ENCODE measurements around the gene GATD1. TPM values are rescaled to one million over a fixed set of nuclear protein-coding genes. Genes with fewer than 3 reads are reported as not detected.

The GATD1 gene
- total RNA-seq, 2 experiments from 2014 or later: 52.1 to 63.2 TPM

GRCh38 chr11:763073-763463 is 14.2 kb downstream of the GATD1 start:
- Mint-ChIP-seq H3K27ac (no peak overlapping the region), H3K27me3 (ENCODE audit: low read depth) (no peaks in the 10 kb centered on the region), H3K4me1 (ENCODE audit: low read depth) (peaks cover 2% of the 10 kb centered on the region), H3K36me3 (ENCODE audit: low read depth) (peaks cover 50% of the 10 kb centered on the region), H3K4me3 (no peak overlapping the region), H3K9me3 (ENCODE audit: insufficient read depth) (no peaks in the 10 kb centered on the region)
- ATAC-seq (no peak), DNase-seq (no peak)
- ChIA-PET CTCF (interaction anchor here (0.9 kb wide), 1 partner anchor 15 kb away, joined by 3 read pairs; no protein-coding TSS in a partner anchor), POLR2A (no interaction called here)

GRCh38 chr11:762421-763072 is 14.7 kb downstream of the GATD1 start:
- no peak overlapping the region for H3K4me3 Mint-ChIP-seq
- no peaks in the 10 kb centered on the region for H3K27me3 Mint-ChIP-seq (ENCODE audit: low read depth)
- peak; percentile 42 for DNase-seq
- CTCF ChIA-PET: interaction anchor here (1.3 kb wide), 1 partner anchor 15 kb away, joined by 3 read pairs; no protein-coding TSS in a partner anchor
- peaks cover 2% of the 10 kb centered on the region for H3K4me1 Mint-ChIP-seq (ENCODE audit: low read depth)
- no peak overlapping the region for H3K27ac Mint-ChIP-seq
- POLR2A ChIA-PET: no interaction called here
- H3K36me3 Mint-ChIP-seq (ENCODE audit: low read depth): peaks cover 53% of the 10 kb centered on the region
- peak; percentile 40 for ATAC-seq
- no peaks in the 10 kb centered on the region for H3K9me3 Mint-ChIP-seq (ENCODE audit: insufficient read depth)

GRCh38 chr11:761526-762108 is 15.7 kb downstream of the GATD1 start:
- Mint-ChIP-seq H3K27me3 (ENCODE audit: low read depth) (no peaks in the 10 kb centered on the region), H3K36me3 (ENCODE audit: low read depth) (peaks cover 58% of the 10 kb centered on the region), H3K4me1 (ENCODE audit: low read depth) (peaks cover 2% of the 10 kb centered on the region), H3K4me3 (no peak overlapping the region), H3K27ac (peak overlapping the region; percentile 20), H3K9me3 (ENCODE audit: insufficient read depth) (no peaks in the 10 kb centered on the region)
- ATAC-seq (no peak), DNase-seq (no peak)
- CTCF ChIA-PET: interaction anchor here (1.3 kb wide), 1 partner anchor 14 kb away, joined by 3 read pairs; no protein-coding TSS in a partner anchor
- POLR2A ChIA-PET: interaction anchor here (0.5 kb wide), 1 partner anchor 34 kb away, joined by 3 read pairs; no protein-coding TSS in a partner anchor

- no peaks in the 10 kb centered on the region for H3K9me3 Mint-ChIP-seq (ENCODE audit: insufficient read depth)
- H3K27ac Mint-ChIP-seq: peak overlapping the region; percentile 46
- no peak overlapping the region for H3K4me3 Mint-ChIP-seq
- H3K27me3 Mint-ChIP-seq (ENCODE audit: low read depth): no peaks in the 10 kb centered on the region
- DNase-seq: no peak
- ATAC-seq: no peak
- ChIA-PET POLR2A (interaction anchor here (0.9 kb wide), 1 partner anchor 12 kb away, joined by 3 read pairs; no protein-coding TSS in a partner anchor), CTCF (interaction anchor here (1.4 kb wide), 1 partner anchor 12 kb away, joined by 4 read pairs; the partner anchor contains the start of gene TALDO1)
- H3K4me1 Mint-ChIP-seq (ENCODE audit: low read depth): peaks cover 2% of the 10 kb centered on the region
- peaks cover 57% of the 10 kb centered on the region for H3K36me3 Mint-ChIP-seq (ENCODE audit: low read depth)
Measured at GRCh38 chr11:760236-760635, 17.1 kb downstream of the GATD1 start.

DNA sequence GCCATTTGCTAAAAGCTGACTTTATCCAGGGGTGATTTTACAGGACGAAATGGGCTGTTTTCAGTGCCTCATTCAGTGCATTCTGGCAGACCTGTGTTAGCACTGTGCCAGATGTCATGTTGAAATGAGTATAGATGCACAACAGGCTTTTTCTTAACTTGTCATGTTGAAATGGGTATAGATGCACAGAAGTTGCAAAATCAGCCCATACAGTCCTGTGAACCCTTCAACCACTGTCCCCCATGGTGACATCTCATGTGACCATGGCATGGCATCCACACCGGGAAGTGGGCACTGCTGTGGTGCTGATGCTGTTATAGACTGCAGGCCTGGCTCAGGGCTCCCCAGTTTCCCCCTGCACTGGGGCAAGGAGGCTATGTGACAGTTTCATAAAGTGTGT is 27.6 kb downstream of the GATD1 start:
- peak overlapping the region; percentile 37 for H3K4me3 Mint-ChIP-seq
- peak overlapping the region; percentile 34 for H3K27ac Mint-ChIP-seq
- POLR2A ChIA-PET: no interaction called here
- peaks cover 17% of the 10 kb centered on the region for H3K36me3 Mint-ChIP-seq (ENCODE audit: low read depth)
- H3K27me3 Mint-ChIP-seq (ENCODE audit: low read depth): no peaks in the 10 kb centered on the region
- no peak for ATAC-seq
- no peaks in the 10 kb centered on the region for H3K9me3 Mint-ChIP-seq (ENCODE audit: insufficient read depth)
- CTCF ChIA-PET: no interaction called here
- no peak for DNase-seq
- H3K4me1 Mint-ChIP-seq (ENCODE audit: low read depth): peaks cover 23% of the 10 kb centered on the region

DNA sequence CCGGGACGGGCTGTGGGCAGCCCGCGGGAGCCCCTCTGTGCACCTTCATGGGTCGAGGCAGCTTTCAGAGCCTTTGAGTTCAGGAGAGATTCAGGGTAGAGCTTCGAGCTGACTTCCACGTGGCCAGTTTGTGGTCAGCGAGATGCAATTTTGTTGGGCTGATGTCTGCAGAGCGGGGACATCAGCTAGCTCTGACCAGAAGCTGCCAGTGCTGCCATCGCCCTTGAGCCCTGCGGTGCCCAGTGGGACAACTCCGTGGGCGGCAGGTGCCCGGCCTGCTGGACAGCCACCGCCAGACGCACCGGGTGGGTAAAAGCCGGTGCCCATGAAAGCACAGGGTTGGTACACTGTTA is 29.3 kb downstream of the GATD1 start:
- CTCF ChIA-PET: interaction anchor here (0.9 to 2.3 kb wide), 12 partner anchors 10 to 212 kb away, joined by 3 to 12 read pairs (median 4); partner anchors contain the start of gene HRAS
- DNase-seq: peak; percentile 37
- H3K4me3 Mint-ChIP-seq: peak overlapping the region; percentile 83
- peak overlapping the region; percentile 68 for H3K27ac Mint-ChIP-seq
- peaks cover 17% of the 10 kb centered on the region for H3K36me3 Mint-ChIP-seq (ENCODE audit: low read depth)
- H3K4me1 Mint-ChIP-seq (ENCODE audit: low read depth): peaks cover 23% of the 10 kb centered on the region
- POLR2A ChIA-PET: interaction anchor here (0.6 to 1.6 kb wide), 11 partner anchors 11 to 1129 kb away, joined by 3 to 7 read pairs (median 3); no protein-coding TSS in a partner anchor
- no peaks in the 10 kb centered on the region for H3K9me3 Mint-ChIP-seq (ENCODE audit: insufficient read depth)
- no peaks in the 10 kb centered on the region for H3K27me3 Mint-ChIP-seq (ENCODE audit: low read depth)
- peak; percentile 3 for ATAC-seq

DNA sequence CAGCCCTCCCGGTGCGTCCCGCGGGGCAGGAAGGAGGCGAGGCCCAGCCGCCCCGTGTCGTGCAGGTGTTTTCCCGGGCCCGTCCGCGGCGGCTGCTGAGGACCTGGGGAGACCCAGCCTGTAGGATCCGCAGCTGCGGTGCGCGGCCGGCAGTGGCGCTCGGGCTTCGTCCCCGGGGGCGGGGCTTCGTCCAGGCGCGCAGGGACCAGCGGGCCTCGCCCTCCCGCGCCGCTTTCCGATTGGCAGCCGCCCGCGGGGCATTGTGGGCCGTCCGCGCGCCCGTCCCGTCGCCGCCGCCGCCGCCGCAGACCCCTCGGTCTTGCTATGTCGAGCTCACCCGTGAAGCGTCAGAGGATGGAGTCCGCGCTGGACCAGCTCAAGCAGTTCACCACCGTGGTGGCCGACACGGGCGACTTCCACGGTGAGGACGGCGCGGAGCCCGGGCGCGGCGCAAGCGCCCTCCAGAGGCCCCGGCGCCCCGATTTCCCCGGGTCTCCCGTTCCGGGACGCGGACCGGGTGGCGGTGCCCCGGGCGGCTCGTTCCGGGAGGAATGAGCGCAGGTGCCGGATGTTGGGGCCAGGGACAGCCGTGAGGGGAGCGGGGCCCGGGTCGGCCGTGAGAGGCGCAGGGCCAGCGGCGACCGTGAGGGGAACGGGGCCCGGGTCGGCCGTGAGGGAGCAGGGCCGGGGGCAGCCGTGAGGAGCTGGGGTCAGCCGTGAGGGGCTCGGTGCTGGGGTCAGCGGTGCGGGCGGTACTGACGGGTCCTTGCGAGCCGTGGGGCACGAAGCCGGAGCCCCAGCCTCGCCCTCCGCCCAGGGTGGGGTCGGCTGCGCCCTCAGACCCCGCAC is 29.9 kb downstream of the GATD1 start, which contains the start of gene TALDO1:
TSS of gene TALDO1 (plus strand) at position 307 of the 849 bp plus-strand sequence. CDS start at position 325, 18 bp downstream.
- H3K4me1 Mint-ChIP-seq (ENCODE audit: low read depth): peaks cover 23% of the 10 kb centered on the region
- peaks cover 12% of the 10 kb centered on the region for H3K36me3 Mint-ChIP-seq (ENCODE audit: low read depth)
- ATAC-seq: peak; percentile 92
- H3K4me3 Mint-ChIP-seq: peak within 1 kb of the TSS; percentile 83
- POLR2A ChIA-PET: interaction anchor here (0.7 to 1.6 kb wide), 8 partner anchors 10 to 1129 kb away, joined by 3 to 7 read pairs (median 4); no protein-coding TSS in a partner anchor
- H3K27me3 Mint-ChIP-seq (ENCODE audit: low read depth): no peaks in the 10 kb centered on the region
- DNase-seq: peak; percentile 86
- CTCF ChIA-PET: interaction anchor here (0.8 to 2.3 kb wide), 12 partner anchors 12 to 211 kb away, joined by 3 to 12 read pairs (median 4); partner anchors contain the start of gene HRAS
- H3K27ac Mint-ChIP-seq: peak within 1 kb of the TSS; percentile 81
- no peaks in the 10 kb centered on the region for H3K9me3 Mint-ChIP-seq (ENCODE audit: insufficient read depth)

DNA sequence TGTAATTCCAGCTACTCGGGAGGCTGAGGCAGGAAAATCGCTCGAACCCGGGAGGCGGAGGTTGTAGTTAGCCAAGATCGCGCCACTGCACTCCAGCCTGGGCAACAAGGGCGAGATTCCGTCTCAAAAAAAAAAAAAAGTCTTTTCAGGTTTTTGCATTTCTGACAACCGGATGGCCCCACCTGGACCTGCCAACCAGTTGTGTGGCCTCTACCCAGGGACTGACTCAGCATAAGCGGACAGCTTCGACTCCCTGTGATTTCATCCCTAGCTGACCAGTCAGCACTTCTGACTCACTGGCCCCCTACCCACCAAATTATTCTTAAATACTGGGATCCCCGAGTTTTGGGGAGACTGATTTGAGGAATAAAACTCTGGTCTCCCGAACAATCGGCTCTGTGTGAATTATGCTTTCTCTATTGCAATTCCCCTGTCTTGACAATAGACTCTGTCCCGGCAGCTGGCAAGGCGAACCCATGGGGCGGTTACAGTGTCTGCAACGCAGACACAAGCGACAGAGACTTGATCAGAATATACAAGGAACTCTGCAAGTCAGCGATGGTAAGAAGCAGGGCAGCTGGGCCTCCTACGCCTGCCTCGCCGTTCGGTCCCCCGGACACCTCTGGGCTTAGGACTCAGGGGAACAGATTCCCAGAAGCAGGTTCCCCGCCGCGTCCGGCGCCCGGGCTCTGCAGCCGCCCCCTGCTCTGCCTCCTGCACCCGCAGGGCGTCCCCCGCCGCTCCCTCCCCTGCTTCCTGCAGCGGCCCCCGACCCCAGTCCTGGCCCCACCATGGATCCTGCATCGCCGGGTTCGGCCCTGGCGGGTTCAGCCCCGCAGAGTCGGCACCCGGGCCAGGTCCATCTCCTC is 30.8 kb downstream of the GATD1 start:
- CTCF ChIA-PET: interaction anchor here (0.8 to 2.3 kb wide), 3 partner anchors 18 to 49 kb away, joined by 3 to 12 read pairs (median 3); no protein-coding TSS in a partner anchor
- Mint-ChIP-seq H3K27ac (peak overlapping the region; percentile 79), H3K4me1 (ENCODE audit: low read depth) (peaks cover 21% of the 10 kb centered on the region), H3K27me3 (ENCODE audit: low read depth) (no peaks in the 10 kb centered on the region), H3K36me3 (ENCODE audit: low read depth) (peaks cover 8% of the 10 kb centered on the region), H3K4me3 (peak overlapping the region; percentile 83), H3K9me3 (ENCODE audit: insufficient read depth) (no peaks in the 10 kb centered on the region)
- DNase-seq: peak; percentile 67
- ATAC-seq: peak; percentile 47
- POLR2A ChIA-PET: interaction anchor here (1.0 to 1.6 kb wide), 3 partner anchors 9 to 31 kb away, joined by 3 to 4 read pairs (median 3); no protein-coding TSS in a partner anchor

DNA sequence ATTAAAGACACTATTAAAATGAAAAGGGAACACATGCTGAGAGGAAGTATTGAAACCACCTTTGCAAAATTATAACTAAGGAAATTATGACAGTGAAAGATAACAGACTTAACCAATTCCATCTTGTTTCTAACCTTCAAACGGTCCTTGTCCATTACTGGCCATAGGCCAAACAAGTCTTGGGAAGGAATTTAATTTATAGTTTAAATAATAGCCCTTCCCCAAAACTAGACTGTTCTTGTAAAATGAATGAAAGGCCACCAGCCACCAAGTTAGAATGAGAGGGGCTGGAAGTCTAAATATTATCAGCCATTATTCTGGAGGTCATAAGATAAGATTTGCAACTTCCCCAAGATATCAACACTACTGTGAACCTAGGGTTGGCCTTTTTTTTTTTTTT is 31.9 kb downstream of the GATD1 start:
- no peaks in the 10 kb centered on the region for H3K9me3 Mint-ChIP-seq (ENCODE audit: insufficient read depth)
- H3K4me1 Mint-ChIP-seq (ENCODE audit: low read depth): peaks cover 21% of the 10 kb centered on the region
- ATAC-seq (no peak), DNase-seq (no peak)
- peaks cover 8% of the 10 kb centered on the region for H3K36me3 Mint-ChIP-seq (ENCODE audit: low read depth)
- ChIA-PET POLR2A (no interaction called here), CTCF (interaction anchor here (1.0 kb wide), 1 partner anchor 18 kb away, joined by 3 read pairs; no protein-coding TSS in a partner anchor)
- no peak overlapping the region for H3K4me3 Mint-ChIP-seq
- H3K27me3 Mint-ChIP-seq (ENCODE audit: low read depth): no peaks in the 10 kb centered on the region
- H3K27ac Mint-ChIP-seq: no peak overlapping the region

- peaks cover 9% of the 10 kb centered on the region for H3K4me1 Mint-ChIP-seq (ENCODE audit: low read depth)
- no peak overlapping the region for H3K27ac Mint-ChIP-seq
- no peak for ATAC-seq
- H3K9me3 Mint-ChIP-seq (ENCODE audit: insufficient read depth): no peaks in the 10 kb centered on the region
- ChIA-PET POLR2A (no interaction called here), CTCF (interaction anchor here (1.3 kb wide), 1 partner anchor 18 kb away, joined by 5 read pairs; no protein-coding TSS in a partner anchor)
- H3K4me3 Mint-ChIP-seq: no peak overlapping the region
- no peak for DNase-seq
- H3K36me3 Mint-ChIP-seq (ENCODE audit: low read depth): peaks cover 1% of the 10 kb centered on the region
- peaks cover 5% of the 10 kb centered on the region for H3K27me3 Mint-ChIP-seq (ENCODE audit: low read depth)
Measured at GRCh38 chr11:742571-743201, 34.6 kb downstream of the GATD1 start.

Data from activated CD8-positive, alpha-beta T cell treated with anti-CD3 and anti-CD28 coated beads, Interleukin-2, amount 10 ng/mL, durations not matched to agents 7 days and 5 days (primary cell).